Stomach (tissue), 4 donors: ENCODE measurements around the gene SLC22A14.

Experiments used
- POLR2A ChIP-seq, 4 donors: fragments of 450-650 bp; IDR thresholded peaks; one replicate each; pipeline ENCODE4 v1.6.1; 2016; ENCODE audit warnings: antibody characterized with exemption in 4 of 4, control low read depth in 2 of 4, mild to moderate bottlenecking in 1 of 4, moderate library complexity in 1 of 4
- TF ChIP-seq, protein P1 (sequence below), 7 experiments: fragments of 450-650 bp in 4 of 7; fragments of 200-600 bp in 3 of 7; sonication (generic) in 3 of 7; IDR thresholded peaks; one replicate each; pipeline ENCODE4 v1.5.1; 2016 to 2019; ENCODE audit warnings: antibody characterized with exemption in 7 of 7, control low read depth in 2 of 7, mild to moderate bottlenecking in 1 of 7

GRCh38 chr3:38327335-38328009 is 45.4 kb downstream of the SLC22A14 start:
- TF ChIP-seq, protein P1, sequence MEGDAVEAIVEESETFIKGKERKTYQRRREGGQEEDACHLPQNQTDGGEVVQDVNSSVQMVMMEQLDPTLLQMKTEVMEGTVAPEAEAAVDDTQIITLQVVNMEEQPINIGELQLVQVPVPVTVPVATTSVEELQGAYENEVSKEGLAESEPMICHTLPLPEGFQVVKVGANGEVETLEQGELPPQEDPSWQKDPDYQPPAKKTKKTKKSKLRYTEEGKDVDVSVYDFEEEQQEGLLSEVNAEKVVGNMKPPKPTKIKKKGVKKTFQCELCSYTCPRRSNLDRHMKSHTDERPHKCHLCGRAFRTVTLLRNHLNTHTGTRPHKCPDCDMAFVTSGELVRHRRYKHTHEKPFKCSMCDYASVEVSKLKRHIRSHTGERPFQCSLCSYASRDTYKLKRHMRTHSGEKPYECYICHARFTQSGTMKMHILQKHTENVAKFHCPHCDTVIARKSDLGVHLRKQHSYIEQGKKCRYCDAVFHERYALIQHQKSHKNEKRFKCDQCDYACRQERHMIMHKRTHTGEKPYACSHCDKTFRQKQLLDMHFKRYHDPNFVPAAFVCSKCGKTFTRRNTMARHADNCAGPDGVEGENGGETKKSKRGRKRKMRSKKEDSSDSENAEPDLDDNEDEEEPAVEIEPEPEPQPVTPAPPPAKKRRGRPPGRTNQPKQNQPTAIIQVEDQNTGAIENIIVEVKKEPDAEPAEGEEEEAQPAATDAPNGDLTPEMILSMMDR (IDR thresholded peaks at IDR 0.05): no peak
- TF ChIP-seq POLR2A (IDR thresholded peaks at IDR 0.05): no peak
